Mucosa of descending colon (tissue), 3 donors: Measurements from ENCODE around the gene CXCR4. TPM values are rescaled to one million over a fixed set of nuclear protein-coding genes. Genes with fewer than 3 reads are reported as not detected.

ENCODE experiments used
- ATAC-seq: fragments of 200-7000 bp; cut with Tn5 transposase; one replicate; pipeline ENCODE4 v1.9.1; 2020; ENCODE audit warnings: mild to moderate bottlenecking, moderate library complexity
- DNase-seq, 3 donors: peaks; one replicate each; pipeline ENCODE4 v3.0.0-alpha.2; 2020
- H3K36me3 ChIP-seq: fragments of 200-600 bp; one replicate; pipeline ENCODE4 v1.8.0; 2021; ENCODE audit warnings: low read depth, mild to moderate bottlenecking
- H3K4me1 ChIP-seq: fragments of 200-600 bp; one replicate; pipeline ENCODE4 v1.8.0; 2021; ENCODE audit warnings: low read depth, mild to moderate bottlenecking
- H3K4me3 ChIP-seq: fragments of 200-600 bp; one replicate; pipeline ENCODE4 v1.8.0; 2021; ENCODE audit warnings: mild to moderate bottlenecking
- H3K9me3 ChIP-seq: fragments of 200-600 bp; one replicate; pipeline ENCODE4 v1.8.0; 2021; ENCODE audit warnings: mild to moderate bottlenecking
- intact Hi-C, 2 donors: fragments of 100-400 bp; cut with DNase I in 1 of 2; cut with micrococcal nuclease in 1 of 2; formaldehyde crosslinking; loops; one replicate each; pipeline versions ENCODE4 v1.11.0 to v1.11.1; 2022; cut with DNase I, micrococcal nuclease
- total RNA-seq, 3 donors: library from RNA; stranded (reverse); fragmentation: NEBNext Ultra II Directional in 2 of 3; extraction: Animal tissue kit (Norgen Biotek cat#: 25700) in 2 of 3; gene quantifications; one replicate each; pipeline versions ENCODE4 v1.2.1 to v1.2.4, GENCODE V29; 2021 to 2023
- TF ChIP-seq, protein P1 (sequence below): fragments of 200-600 bp; IDR thresholded peaks from one replicate; pipeline ENCODE4 v1.8.0; 2022; ENCODE audit warnings: antibody characterized with exemption, mild to moderate bottlenecking
- donor health status: DM: no; HTN: no; CAD: no; lungs with moderate emphysema.
- donor health status: DM: no; HTN: no; CAD: no.
- donor health status: DM: no; HTN: yes; CAD: no.

The CXCR4 gene
- total RNA-seq, 3 donors from 2014 or later, result 3.6 to 12.6 (median 3.9) TPM

DNA sequence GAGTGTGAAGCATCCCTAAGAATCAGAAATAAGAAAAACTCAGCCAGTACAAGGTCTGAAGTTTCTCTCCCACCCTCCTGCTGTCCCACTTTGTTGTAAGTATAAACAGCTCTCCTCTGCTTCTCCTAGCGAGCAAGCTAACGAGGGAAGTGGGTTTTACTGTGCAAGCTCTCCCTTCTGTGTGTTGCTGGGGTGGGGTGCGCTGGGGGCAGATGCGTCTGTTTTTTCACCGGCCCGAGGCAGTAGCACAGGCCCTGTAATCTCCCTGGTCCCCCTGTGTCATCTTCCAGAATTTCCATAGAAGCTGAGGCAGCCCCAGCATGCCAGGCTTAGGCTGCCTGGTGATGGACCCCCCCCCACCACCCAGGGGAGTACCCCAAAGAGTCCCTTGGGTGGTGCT is 9.4 kb upstream of the CXCR4 start:
- TF ChIP-seq, protein P1, sequence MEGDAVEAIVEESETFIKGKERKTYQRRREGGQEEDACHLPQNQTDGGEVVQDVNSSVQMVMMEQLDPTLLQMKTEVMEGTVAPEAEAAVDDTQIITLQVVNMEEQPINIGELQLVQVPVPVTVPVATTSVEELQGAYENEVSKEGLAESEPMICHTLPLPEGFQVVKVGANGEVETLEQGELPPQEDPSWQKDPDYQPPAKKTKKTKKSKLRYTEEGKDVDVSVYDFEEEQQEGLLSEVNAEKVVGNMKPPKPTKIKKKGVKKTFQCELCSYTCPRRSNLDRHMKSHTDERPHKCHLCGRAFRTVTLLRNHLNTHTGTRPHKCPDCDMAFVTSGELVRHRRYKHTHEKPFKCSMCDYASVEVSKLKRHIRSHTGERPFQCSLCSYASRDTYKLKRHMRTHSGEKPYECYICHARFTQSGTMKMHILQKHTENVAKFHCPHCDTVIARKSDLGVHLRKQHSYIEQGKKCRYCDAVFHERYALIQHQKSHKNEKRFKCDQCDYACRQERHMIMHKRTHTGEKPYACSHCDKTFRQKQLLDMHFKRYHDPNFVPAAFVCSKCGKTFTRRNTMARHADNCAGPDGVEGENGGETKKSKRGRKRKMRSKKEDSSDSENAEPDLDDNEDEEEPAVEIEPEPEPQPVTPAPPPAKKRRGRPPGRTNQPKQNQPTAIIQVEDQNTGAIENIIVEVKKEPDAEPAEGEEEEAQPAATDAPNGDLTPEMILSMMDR, result no peak
- Histone ChIP-seq H3K4me3 (no peak overlapping the region), H3K9me3 (no peaks in the 10 kb centered on the region), H3K36me3 (no peaks in the 10 kb centered on the region), H3K4me1 (peaks cover 3% of the 10 kb centered on the region)
- ATAC-seq, result no peak
- intact Hi-C loops, result no loop called here
- no peak for DNase-seq

DNA sequence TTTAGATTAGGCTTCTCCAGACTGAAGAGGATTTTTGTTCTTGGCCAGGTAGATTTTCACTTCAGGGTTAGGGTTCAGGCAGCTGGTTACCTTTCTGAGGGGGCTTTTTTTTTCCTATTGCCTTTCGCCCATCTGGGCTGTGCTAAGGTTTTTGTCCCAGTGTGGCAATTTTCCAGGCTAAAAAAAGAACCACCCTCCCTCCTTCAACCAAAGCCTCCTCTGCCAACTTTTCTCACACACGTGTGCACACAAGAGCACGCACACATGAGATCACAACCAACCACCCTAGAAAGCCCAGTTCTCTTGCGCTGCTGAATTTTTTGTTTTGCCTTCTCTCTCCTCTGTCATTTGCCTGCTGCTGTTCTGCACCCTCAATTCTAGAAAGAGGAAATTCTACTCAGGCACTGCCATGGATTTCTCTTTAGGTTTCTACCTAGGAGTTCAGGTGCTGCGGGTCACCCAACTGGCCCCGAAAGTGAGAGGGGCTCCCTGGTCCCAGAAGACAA is 8.5 kb upstream of the CXCR4 start:
- ATAC-seq (no peak), DNase-seq (no peak)
- intact Hi-C loops, result no loop called here
- no peaks in the 10 kb centered on the region for H3K36me3 ChIP-seq
- TF ChIP-seq, protein P1, result no peak
- H3K9me3 ChIP-seq, result no peaks in the 10 kb centered on the region
- no peak overlapping the region for H3K4me3 ChIP-seq
- H3K4me1 ChIP-seq, result peaks cover 3% of the 10 kb centered on the region

DNA sequence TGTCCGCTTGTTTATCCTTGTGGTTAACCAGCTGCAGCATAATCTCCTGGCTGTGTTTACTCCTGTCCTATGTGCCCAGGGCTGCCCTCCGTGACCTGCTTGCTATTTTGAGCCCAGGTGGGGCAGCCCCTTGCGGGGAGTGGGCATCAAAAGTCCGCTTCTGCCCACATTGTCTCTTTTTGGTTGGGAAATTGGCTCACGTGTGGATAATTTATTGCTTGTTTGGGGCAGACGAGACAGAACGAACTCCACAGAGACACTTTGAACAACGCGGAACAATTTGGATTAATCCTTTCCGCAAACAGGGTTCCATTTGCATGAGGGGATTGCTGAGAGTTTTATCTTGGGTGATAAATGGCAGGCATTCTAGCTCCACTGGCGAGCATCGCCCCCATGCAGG is 8.1 kb upstream of the CXCR4 start:
- Histone ChIP-seq H3K9me3 (no peaks in the 10 kb centered on the region), H3K4me1 (peaks cover 3% of the 10 kb centered on the region)
- DNase-seq, result no peak

DNA sequence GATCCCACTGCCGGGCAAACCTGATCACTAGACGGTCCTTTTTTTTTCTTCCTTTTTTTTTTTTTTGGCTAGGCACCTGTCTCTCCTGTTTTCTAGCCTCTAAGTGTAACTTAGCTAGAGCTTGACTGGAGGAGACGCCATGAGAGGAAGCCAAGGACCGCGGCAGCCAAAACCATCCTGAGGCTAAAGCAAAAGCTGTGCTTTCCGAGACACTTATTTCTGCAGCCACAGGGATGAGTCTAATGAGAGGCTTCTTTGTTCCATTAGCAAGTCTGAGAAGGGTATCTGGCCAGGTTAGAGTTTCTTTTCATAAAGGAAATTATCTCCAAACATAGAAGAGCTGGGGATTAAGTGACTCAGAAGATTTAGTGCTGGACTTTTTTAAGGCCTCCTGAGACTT is 7.3 kb upstream of the CXCR4 start:
- intact Hi-C loops, result no loop called here
- no peak overlapping the region for H3K4me3 ChIP-seq
- H3K36me3 ChIP-seq, result no peaks in the 10 kb centered on the region
- TF ChIP-seq, protein P1, result no peak
- H3K4me1 ChIP-seq, result peaks cover 3% of the 10 kb centered on the region
- DNase-seq (no peak), ATAC-seq (peak; percentile 6)
- H3K9me3 ChIP-seq, result no peaks in the 10 kb centered on the region

More for the DNA sequence above, 8.1 kb upstream of the CXCR4 start:
- peak; percentile 16 for ATAC-seq
- Histone ChIP-seq H3K4me3 (no peak overlapping the region), H3K36me3 (no peaks in the 10 kb centered on the region)
- TF ChIP-seq, protein P1, result no peak
- intact Hi-C loops, result no loop called here

DNA sequence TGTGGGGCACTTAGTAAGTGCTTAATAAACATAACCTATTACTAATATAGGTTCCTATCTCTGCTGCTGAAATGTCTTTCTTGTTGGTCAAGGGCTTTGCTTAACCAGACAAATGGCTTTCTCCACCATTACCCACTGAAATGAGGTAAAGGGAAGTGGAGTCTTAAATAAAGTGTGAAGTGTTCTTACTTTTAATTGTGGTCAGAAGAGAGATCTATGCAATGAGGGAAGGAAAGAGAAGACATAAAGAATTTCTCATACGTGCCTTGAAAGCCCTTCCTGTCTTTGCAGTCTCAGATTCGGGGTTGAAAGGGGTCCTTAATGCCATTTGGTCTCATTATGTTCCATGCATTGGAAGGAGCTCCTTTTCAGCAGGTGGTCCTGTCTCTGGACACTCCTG is 6.9 kb upstream of the CXCR4 start:
- H3K4me1 ChIP-seq, result peaks cover 3% of the 10 kb centered on the region
- no peaks in the 10 kb centered on the region for H3K36me3 ChIP-seq
- no peaks in the 10 kb centered on the region for H3K9me3 ChIP-seq
- intact Hi-C loops, result no loop called here
- TF ChIP-seq, protein P1, result no peak
- no peak overlapping the region for H3K4me3 ChIP-seq
- no peak for DNase-seq
- ATAC-seq, result no peak

DNA sequence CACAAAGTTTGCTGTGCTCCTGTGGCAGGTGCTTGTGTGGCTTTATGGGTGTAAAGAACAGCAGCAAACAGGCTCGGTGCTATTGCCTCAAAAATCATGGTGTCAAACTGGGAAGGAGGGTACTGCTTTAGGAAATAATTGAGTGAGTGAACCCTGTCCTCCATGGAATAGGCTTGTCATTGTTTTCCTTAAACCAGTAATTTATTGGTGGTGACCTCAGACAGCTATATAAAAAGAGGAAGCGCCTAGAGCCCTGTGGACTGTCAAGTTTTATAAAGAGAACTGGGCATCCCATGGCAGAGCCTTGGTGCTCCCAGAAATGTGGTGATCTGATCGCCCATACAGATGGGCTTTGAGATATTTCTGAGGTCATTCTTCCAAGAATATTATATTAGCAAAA is 4.7 kb upstream of the CXCR4 start:
- no peak for DNase-seq
- TF ChIP-seq, protein P1, result no peak
- intact Hi-C loops, result no loop called here
- H3K9me3 ChIP-seq, result no peaks in the 10 kb centered on the region
- no peak for ATAC-seq
- H3K4me3 ChIP-seq, result no peak overlapping the region
- H3K36me3 ChIP-seq, result no peaks in the 10 kb centered on the region
- peaks cover 20% of the 10 kb centered on the region for H3K4me1 ChIP-seq
